HuH-7 (cell line): ENCODE results near the gene B3GAT1.

Experiments
- DNase-seq: peaks from one replicate; pipeline ENCODE4 v3.0.0; 2011; ENCODE audit warnings: low spot score

The B3GAT1 gene

GRCh38 chr11:134371436-134372185 lies 40.4 kb downstream of the B3GAT1 start:
- DNase-seq = no peak

GRCh38 chr11:134370526-134371435 lies 41.3 kb downstream of the B3GAT1 start:
- DNase-seq = no peak

- no peak for DNase-seq
Measured at GRCh38 chr11:134369656-134370525, 42.2 kb downstream of the B3GAT1 start.

GRCh38 chr11:134367781-134368180 lies 44.3 kb downstream of the B3GAT1 start:
- DNase-seq = no peak

- no peak for DNase-seq
Measured at GRCh38 chr11:134366254-134366653, 45.8 kb downstream of the B3GAT1 start.

GRCh38 chr11:134365011-134365925 lies 46.8 kb downstream of the B3GAT1 start:
- no peak for DNase-seq

GRCh38 chr11:134364261-134364660 lies 47.8 kb downstream of the B3GAT1 start:
- DNase-seq = no peak

GRCh38 chr11:134363592-134363991 lies 48.5 kb downstream of the B3GAT1 start:
- DNase-seq = no peak

- no peak for DNase-seq
Measured at GRCh38 chr11:134363161-134363560, 48.9 kb downstream of the B3GAT1 start.

- DNase-seq = no peak
Measured at GRCh38 chr11:134362192-134362901, 49.7 kb downstream of the B3GAT1 start.

GRCh38 chr11:134361661-134362060 lies 50.4 kb downstream of the B3GAT1 start:
- no peak for DNase-seq

GRCh38 chr11:134360050-134360835 lies 51.8 kb downstream of the B3GAT1 start:
- DNase-seq = peak; percentile 94

GRCh38 chr11:134359646-134360045 lies 52.4 kb downstream of the B3GAT1 start:
- no peak for DNase-seq

- DNase-seq = no peak
Measured at GRCh38 chr11:134358856-134359490, 53.1 kb downstream of the B3GAT1 start.

GRCh38 chr11:134358165-134358855 lies 53.7 kb downstream of the B3GAT1 start:
- no peak for DNase-seq

GRCh38 chr11:134357545-134357839 lies 54.5 kb downstream of the B3GAT1 start:
- no peak for DNase-seq

GRCh38 chr11:134356656-134357544 lies 55.1 kb downstream of the B3GAT1 start:
- no peak for DNase-seq

GRCh38 chr11:134355656-134356055 lies 56.4 kb downstream of the B3GAT1 start:
- no peak for DNase-seq
